ENCODE results near the gene COX14. TPM values are rescaled to one million over a fixed set of nuclear protein-coding genes. Genes with fewer than 3 reads are reported as not detected.
A peak's percentile ranks its signal among the peaks of the same experiment; 100 is the strongest.

Gene COX14
- polyA plus RNA-seq, 1 experiment = 77.0 TPM

DNA sequence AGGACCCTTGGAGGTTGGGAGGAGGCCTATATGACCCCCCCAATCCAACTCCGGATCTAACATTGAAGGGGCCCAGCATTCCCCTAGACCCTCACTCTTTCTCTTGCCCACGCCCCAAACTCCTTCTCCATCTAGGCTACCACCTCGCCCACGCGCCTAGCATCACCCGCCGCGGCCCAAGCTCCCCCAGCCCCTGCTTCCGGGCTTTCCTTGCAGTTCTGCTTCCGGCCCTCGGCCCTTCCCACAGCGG, 54.7 kb downstream of the COX14 start:
- ChIA-PET CTCF (interaction anchor here (0.6 to 2.3 kb wide), 4 partner anchors 9 to 705 kb away, joined by 4 to 11 read pairs (median 8); no protein-coding TSS in a partner anchor), POLR2A (interaction anchor here (0.6 to 2.2 kb wide), 9 partner anchors 16 to 297 kb away, joined by 3 to 33 read pairs (median 4); partner anchors contain the start of genes COX14 and SMARCD1)
- no peak for DNase-seq (ENCODE audit: low read depth, low spot score)
- Histone ChIP-seq H3K27ac (ENCODE audit: low read depth, low read length) (peak overlapping the region; percentile 88), H3K9me3 (ENCODE audit: control insufficient read depth, insufficient read depth, low read length) (peaks cover 22% of the 10 kb centered on the region), H3K4me3 (ENCODE audit: low read depth, low read length) (peak overlapping the region; percentile 87), H3K27me3 (ENCODE audit: control insufficient read depth, insufficient read depth, low read length) (no peaks in the 10 kb centered on the region)
- TF ChIP-seq, protein P1, sequence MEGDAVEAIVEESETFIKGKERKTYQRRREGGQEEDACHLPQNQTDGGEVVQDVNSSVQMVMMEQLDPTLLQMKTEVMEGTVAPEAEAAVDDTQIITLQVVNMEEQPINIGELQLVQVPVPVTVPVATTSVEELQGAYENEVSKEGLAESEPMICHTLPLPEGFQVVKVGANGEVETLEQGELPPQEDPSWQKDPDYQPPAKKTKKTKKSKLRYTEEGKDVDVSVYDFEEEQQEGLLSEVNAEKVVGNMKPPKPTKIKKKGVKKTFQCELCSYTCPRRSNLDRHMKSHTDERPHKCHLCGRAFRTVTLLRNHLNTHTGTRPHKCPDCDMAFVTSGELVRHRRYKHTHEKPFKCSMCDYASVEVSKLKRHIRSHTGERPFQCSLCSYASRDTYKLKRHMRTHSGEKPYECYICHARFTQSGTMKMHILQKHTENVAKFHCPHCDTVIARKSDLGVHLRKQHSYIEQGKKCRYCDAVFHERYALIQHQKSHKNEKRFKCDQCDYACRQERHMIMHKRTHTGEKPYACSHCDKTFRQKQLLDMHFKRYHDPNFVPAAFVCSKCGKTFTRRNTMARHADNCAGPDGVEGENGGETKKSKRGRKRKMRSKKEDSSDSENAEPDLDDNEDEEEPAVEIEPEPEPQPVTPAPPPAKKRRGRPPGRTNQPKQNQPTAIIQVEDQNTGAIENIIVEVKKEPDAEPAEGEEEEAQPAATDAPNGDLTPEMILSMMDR (IDR thresholded peaks at IDR 0.05; ENCODE audit: low read depth, low read length) = no peak

DNA sequence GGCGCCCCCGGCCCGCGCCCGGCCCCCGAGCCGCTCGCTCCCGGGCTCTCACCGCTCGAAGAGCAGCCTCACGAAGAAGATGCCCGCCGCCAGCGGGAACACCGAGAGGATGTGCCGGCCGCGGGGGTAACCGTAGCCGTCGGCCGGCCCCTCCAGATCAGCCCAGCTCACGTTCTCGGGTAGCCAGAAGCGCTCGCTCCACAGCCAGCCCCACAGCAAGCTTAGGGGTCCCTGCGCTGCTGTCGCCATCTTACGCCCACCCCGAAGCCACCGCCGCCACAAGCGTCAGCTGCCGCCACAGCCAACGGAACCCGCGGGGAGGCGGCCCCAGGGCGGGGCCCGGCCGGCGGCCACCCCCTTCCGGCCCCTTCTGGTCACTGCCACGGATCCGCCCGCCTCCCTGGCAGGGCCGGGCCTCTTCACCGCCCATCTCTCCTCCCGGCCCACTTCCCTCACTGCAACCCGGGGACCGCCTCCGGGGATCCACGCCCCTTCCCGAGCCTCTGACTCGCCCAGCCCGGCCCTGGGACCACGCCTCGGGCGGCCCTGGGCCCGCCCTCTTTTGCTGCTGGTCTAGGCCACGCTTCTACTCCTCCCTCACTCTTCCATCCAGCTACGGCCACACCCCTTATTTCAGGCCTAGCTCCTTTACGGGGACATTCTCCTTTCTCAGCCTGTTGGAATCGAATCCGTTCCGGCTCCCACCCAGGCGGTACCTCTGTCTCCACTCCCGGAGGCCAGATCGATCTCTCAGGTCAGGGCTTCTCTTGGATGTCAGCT, 55.2 kb downstream of the COX14 start, which contains the start of gene CERS5:
CERS5 (minus strand) TSS at position 321 of the 780 bp plus-strand sequence; CDS start at position 249, 72 bp downstream.
- TF ChIP-seq, protein P1 (IDR thresholded peaks at IDR 0.05; ENCODE audit: low read depth, low read length) = no peak
- Histone ChIP-seq H3K27me3 (ENCODE audit: control insufficient read depth, insufficient read depth, low read length) (no peaks in the 10 kb centered on the region), H3K4me3 (ENCODE audit: low read depth, low read length) (peak within 1 kb of the TSS; percentile 87), H3K27ac (ENCODE audit: low read depth, low read length) (peak within 1 kb of the TSS; percentile 89), H3K9me3 (ENCODE audit: control insufficient read depth, insufficient read depth, low read length) (peaks cover 22% of the 10 kb centered on the region)
- ChIA-PET POLR2A (interaction anchor here (0.5 to 2.2 kb wide), 13 partner anchors 14 to 425 kb away, joined by 3 to 33 read pairs (median 4); partner anchors contain the start of genes COX14 and SMARCD1), CTCF (interaction anchor here (0.6 to 2.3 kb wide), 7 partner anchors 9 to 705 kb away, joined by 3 to 11 read pairs (median 4); partner anchors contain the start of gene COX14)
- peak; percentile 96 for DNase-seq (ENCODE audit: low read depth, low spot score)

Other genes starting within 250 kb of the COX14 start
- gene FAIM2, start 208.3 kb upstream of the COX14 start, polyA plus RNA-seq (2011; rRNA removed) = 5.9 and 9.1 TPM in 2 replicates
- gene AQP2, start 161.5 kb upstream of the COX14 start, polyA plus RNA-seq (2011; rRNA removed) = not detected in 2 replicates
- not detected in 2 replicates for gene AQP5, start 150.4 kb upstream of the COX14 start, polyA plus RNA-seq (2011; rRNA removed)
- not detected in 2 replicates for gene AQP6, start 139.3 kb upstream of the COX14 start, polyA plus RNA-seq (2011; rRNA removed)
- 25.6 and 26.2 TPM in 2 replicates for gene RACGAP1, start 86.7 kb upstream of the COX14 start, polyA plus RNA-seq (2011; rRNA removed)
- 9.9 and 10.2 TPM in 2 replicates for gene ASIC1, start 54.6 kb upstream of the COX14 start, polyA plus RNA-seq (2011; rRNA removed)
- 57.2 and 65.1 TPM in 2 replicates for gene SMARCD1, start 26.9 kb upstream of the COX14 start, polyA plus RNA-seq (2011; rRNA removed)
- 0.04 and 0.05 TPM in 2 replicates for gene GPD1, start 8.2 kb upstream of the COX14 start, polyA plus RNA-seq (2011; rRNA removed)
- gene CERS5, start 55.1 kb downstream of the COX14 start, polyA plus RNA-seq (2011; rRNA removed) = 76.1 and 83.3 TPM in 2 replicates
- gene LIMA1, start 171.3 kb downstream of the COX14 start, polyA plus RNA-seq (2011; rRNA removed) = 177 and 218 TPM in 2 replicates

All from AG04450 (cell line).